ENCODE results near the gene PCBP3. TPM values are rescaled to one million over a fixed set of nuclear protein-coding genes. Genes with fewer than 3 reads are reported as not detected.
A peak's percentile ranks its signal among the peaks of the same experiment; 100 is the strongest.
"Not testable (repeated sequence)": the region's sequence is repeated elsewhere in the genome, so short reads cannot be mapped to it uniquely, and the experiment has no call there.

PCBP3 gene
- total RNA-seq, 1 donor from 2014 or later = not detected

DNA sequence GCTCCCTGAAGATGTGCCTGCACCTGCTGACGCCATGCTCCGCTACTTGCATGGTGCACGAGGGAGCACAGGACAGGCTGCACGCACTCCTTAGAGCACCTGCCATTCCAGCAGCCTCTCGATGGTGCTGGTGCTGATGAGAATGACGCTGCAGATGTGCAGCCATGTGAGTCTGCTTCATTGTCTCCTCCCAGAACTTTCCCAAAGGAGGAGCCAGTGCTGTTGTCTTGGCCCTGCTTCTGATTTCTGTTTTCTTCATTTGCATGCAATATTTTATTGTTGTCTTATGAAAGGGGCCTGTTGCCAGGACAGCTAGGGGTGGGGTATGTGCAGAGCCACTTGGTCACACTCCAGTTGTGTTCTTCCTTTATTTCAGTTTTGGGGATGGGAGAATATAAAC is 70.1 kb downstream of the PCBP3 start:
- FAIRE-seq = peak; percentile 84
- no peak for DNase-seq (ENCODE audit: low read depth)
- TF ChIP-seq, protein P1, sequence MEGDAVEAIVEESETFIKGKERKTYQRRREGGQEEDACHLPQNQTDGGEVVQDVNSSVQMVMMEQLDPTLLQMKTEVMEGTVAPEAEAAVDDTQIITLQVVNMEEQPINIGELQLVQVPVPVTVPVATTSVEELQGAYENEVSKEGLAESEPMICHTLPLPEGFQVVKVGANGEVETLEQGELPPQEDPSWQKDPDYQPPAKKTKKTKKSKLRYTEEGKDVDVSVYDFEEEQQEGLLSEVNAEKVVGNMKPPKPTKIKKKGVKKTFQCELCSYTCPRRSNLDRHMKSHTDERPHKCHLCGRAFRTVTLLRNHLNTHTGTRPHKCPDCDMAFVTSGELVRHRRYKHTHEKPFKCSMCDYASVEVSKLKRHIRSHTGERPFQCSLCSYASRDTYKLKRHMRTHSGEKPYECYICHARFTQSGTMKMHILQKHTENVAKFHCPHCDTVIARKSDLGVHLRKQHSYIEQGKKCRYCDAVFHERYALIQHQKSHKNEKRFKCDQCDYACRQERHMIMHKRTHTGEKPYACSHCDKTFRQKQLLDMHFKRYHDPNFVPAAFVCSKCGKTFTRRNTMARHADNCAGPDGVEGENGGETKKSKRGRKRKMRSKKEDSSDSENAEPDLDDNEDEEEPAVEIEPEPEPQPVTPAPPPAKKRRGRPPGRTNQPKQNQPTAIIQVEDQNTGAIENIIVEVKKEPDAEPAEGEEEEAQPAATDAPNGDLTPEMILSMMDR (IDR thresholded peaks at IDR 0.05; ENCODE audit: insufficient read depth, low read length, severe bottlenecking) = no peak
- Histone ChIP-seq H3K36me3 (ENCODE audit: control insufficient read depth, insufficient read depth, low read length) (no peaks in the 10 kb centered on the region), H3K27me3 (ENCODE audit: control insufficient read depth, insufficient read depth, low read length) (no peaks in the 10 kb centered on the region), H3K4me3 (ENCODE audit: low read depth, low read length) (no peak overlapping the region)

GRCh38 chr21:45715441-45715840 is 71.9 kb downstream of the PCBP3 start:
- Histone ChIP-seq H3K4me3 (ENCODE audit: low read depth, low read length) (no peak overlapping the region), H3K27me3 (ENCODE audit: control insufficient read depth, insufficient read depth, low read length) (no peaks in the 10 kb centered on the region), H3K36me3 (ENCODE audit: control insufficient read depth, insufficient read depth, low read length) (no peaks in the 10 kb centered on the region)
- no peak for FAIRE-seq
- no peak for DNase-seq (ENCODE audit: low read depth)
- TF ChIP-seq, protein P1 (IDR thresholded peaks at IDR 0.05; ENCODE audit: insufficient read depth, low read length, severe bottlenecking) = no peak

DNA sequence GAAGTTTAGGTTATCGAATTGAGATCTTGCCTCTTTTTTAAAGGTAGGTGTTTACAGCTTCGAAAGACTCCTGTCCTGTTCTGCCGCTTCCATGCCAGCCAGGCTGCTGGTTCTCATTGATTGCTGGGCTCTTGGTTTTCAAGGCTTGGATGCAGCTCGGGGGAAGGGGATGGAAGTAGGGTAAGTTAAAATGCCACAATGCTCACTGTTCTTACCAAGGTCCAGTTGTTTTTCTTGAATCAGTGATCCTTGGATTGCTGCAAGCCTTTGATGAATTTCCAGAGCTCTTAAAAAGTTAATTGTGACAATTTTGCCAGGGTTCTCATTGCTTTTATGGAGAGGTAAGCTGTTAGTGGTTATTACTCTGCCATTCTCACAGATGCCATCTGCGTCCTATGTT is 74.9 kb downstream of the PCBP3 start:
- DNase-seq (ENCODE audit: low read depth) (no peak), FAIRE-seq (no peak)
- Histone ChIP-seq H3K4me3 (ENCODE audit: low read depth, low read length) (no peak overlapping the region), H3K36me3 (ENCODE audit: control insufficient read depth, insufficient read depth, low read length) (no peaks in the 10 kb centered on the region), H3K27me3 (ENCODE audit: control insufficient read depth, insufficient read depth, low read length) (no peaks in the 10 kb centered on the region)
- TF ChIP-seq, protein P1 (IDR thresholded peaks at IDR 0.05; ENCODE audit: insufficient read depth, low read length, severe bottlenecking) = no peak

DNA sequence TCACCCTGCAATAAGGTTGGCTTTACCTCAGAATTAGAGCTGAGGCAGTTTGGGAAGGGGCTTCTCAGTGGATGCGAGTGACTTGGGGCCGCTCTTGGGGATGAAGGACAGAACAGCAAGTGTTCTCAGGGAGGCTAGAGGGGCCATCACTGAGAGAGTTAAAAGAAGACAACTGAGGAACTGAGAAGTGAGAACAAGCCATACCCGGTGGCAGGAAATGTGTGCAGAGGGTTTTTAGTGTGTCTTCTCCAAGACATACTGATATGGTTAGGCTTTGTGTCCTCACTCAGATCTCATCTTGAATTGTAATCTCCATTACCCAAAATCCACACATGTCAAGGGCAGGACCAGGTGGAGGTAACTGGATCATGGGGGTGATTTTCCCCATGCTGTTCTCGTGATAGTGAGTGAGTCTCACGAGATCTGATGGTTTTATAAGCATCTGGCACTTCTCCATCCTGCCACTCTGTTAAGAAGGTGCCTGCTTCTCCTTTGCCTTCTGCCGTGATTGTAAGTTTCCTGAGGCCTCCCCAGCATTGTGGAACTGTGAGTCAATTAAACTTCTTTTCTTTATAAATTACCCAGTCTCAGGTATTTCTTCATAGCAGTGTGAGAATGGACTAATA is 75.8 kb downstream of the PCBP3 start:
- TF ChIP-seq, protein P1 (IDR thresholded peaks at IDR 0.05; ENCODE audit: insufficient read depth, low read length, severe bottlenecking) = no peak
- no peaks in the 10 kb centered on the region for H3K36me3 ChIP-seq (ENCODE audit: control insufficient read depth, insufficient read depth, low read length)
- DNase-seq (ENCODE audit: low read depth) = no peak
- H3K27me3 ChIP-seq (ENCODE audit: control insufficient read depth, insufficient read depth, low read length) = no peaks in the 10 kb centered on the region
- H3K4me3 ChIP-seq (ENCODE audit: low read depth, low read length) = no peak overlapping the region
- FAIRE-seq = peak; percentile 28

DNA sequence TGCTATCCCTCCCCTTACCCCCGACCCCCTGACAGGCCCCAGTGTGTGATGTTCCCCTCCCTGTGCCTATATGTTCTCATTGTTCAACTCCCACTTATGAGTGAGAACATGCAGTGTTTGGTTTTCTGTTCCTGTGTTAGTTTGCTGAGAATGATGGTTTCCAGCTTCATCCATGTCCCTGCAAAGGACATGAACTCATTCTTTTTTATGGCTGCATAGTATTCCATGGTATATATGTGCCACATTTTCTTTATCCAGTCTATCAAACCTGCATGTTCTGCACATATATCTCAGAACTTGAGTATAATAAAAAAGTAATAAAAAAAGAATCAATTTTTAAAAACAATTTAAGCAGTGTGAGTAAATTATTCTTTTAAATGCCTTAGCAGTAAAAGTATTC is 76.7 kb downstream of the PCBP3 start:
- H3K27me3 ChIP-seq (ENCODE audit: control insufficient read depth, insufficient read depth, low read length); H3K4me3 ChIP-seq (ENCODE audit: low read depth, low read length); H3K36me3 ChIP-seq (ENCODE audit: control insufficient read depth, insufficient read depth, low read length); DNase-seq (ENCODE audit: low read depth); FAIRE-seq: not testable (repeated sequence)

DNA sequence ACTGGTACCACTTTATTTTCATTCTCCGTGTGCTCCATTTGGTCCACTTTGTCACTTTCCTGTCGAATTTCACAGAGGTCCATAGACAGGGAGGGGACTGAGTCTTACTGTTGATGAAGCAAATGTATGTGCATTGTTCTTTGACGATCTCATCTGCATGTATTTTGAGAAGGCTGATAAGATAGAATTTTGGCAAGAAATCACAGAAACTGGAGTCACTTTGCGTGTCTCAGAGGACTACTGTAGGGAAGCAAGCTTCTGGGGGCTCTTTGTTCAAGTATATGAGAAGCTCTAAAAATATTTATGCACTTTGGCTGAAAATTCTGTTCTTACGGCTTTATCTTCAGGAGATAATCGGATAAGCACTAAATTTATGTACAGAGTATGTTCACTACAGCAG is 78.1 kb downstream of the PCBP3 start:
- FAIRE-seq (no peak), DNase-seq (ENCODE audit: low read depth) (no peak)
- no peak overlapping the region for H3K4me3 ChIP-seq (ENCODE audit: low read depth, low read length)
- no peaks in the 10 kb centered on the region for H3K36me3 ChIP-seq (ENCODE audit: control insufficient read depth, insufficient read depth, low read length)
- TF ChIP-seq, protein P1 (IDR thresholded peaks at IDR 0.05; ENCODE audit: insufficient read depth, low read length, severe bottlenecking) = no peak
- H3K27me3 ChIP-seq (ENCODE audit: control insufficient read depth, insufficient read depth, low read length) = no peaks in the 10 kb centered on the region

Measured in bronchial epithelial cell (primary cell).